Fibroblast of lung (primary cell): ENCODE results near the gene SLC22A1.

Experiments
- EZH2 ChIP-seq: IDR thresholded peaks from 2 replicates; pipeline ENCODE4 v1.5.1; 2012; ENCODE audit warnings: low read length, control low read depth, mild to moderate bottlenecking; ENCODE audit errors: missing control alignments
- TF ChIP-seq, protein P1 (sequence below), 2 donors: IDR thresholded peaks in 1 of 2; conservative IDR thresholded peaks in 1 of 2; 1 replicate in 1 of 2; 2 replicates in 1 of 2; pipeline ENCODE4 v1.5.1; 2011 to 2012; ENCODE audit warnings: low read length in 2 of 2, control low read depth in 1 of 2, inconsistent platforms in 1 of 2, low read depth in 1 of 2, mild to moderate bottlenecking in 1 of 2

DNA sequence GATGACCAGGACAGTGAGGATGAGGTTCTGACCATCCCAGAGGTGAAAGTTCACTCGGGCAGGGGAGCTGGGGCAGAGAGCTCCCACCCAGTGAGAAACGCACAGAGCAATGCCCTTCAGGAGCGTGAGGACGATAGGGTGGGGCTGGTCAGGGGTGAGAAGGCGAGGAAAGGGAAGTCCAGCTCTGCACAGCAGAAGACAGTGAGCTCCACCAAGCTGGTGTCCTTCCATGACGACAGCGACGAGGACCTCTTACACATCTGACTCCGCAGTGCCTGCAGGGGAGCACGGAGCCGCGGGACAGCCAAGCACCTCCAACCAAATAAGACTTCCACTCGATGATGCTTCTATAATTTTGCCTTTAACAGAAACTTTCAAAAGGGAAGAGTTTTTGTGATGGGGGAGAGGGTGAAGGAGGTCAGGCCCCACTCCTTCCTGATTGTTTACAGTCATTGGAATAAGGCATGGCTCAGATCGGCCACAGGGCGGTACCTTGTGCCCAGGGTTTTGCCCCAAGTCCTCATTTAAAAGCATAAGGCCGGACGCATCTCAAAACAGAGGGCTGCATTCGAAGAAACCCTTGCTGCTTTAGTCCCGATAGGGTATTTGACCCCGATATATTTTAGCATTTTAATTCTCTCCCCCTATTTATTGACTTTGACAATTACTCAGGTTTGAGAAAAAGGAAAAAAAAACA, 16.6 kb upstream of the SLC22A1 start:
- TF ChIP-seq, protein P1, sequence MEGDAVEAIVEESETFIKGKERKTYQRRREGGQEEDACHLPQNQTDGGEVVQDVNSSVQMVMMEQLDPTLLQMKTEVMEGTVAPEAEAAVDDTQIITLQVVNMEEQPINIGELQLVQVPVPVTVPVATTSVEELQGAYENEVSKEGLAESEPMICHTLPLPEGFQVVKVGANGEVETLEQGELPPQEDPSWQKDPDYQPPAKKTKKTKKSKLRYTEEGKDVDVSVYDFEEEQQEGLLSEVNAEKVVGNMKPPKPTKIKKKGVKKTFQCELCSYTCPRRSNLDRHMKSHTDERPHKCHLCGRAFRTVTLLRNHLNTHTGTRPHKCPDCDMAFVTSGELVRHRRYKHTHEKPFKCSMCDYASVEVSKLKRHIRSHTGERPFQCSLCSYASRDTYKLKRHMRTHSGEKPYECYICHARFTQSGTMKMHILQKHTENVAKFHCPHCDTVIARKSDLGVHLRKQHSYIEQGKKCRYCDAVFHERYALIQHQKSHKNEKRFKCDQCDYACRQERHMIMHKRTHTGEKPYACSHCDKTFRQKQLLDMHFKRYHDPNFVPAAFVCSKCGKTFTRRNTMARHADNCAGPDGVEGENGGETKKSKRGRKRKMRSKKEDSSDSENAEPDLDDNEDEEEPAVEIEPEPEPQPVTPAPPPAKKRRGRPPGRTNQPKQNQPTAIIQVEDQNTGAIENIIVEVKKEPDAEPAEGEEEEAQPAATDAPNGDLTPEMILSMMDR (conservative IDR thresholded peaks at IDR 0.05 in 1 of 2, IDR thresholded peaks at IDR 0.05 in 1 of 2; ENCODE audit: low read depth in 1 of 2, low read length in 2 of 2) = no peak
- no peak for TF ChIP-seq EZH2
